Stimulated activated memory B cell treated with anti-CD40 and anti-IgM and Interleukin-4, amounts not matched to agents 10 μg/mL and 1 μg/mL and 100 μg/mL, for 72 hours (primary cell): ENCODE measurements around the gene CASZ1.
A peak's percentile ranks its signal among the peaks of the same experiment; 100 is the strongest.

Source experiments
- ATAC-seq: fragments of 150-1000 bp; cut with Tn5 transposase; 2 replicates; pipeline ENCODE4 v1.10.0; 2021
- H3K27ac Mint-ChIP-seq: one replicate; pipeline ENCODE4 v1.8.0; 2022; ENCODE audit warnings: mild to moderate bottlenecking, mixed read lengths
- H3K27me3 Mint-ChIP-seq: one replicate; pipeline ENCODE4 v1.8.0; 2022; ENCODE audit warnings: mixed read lengths
- H3K36me3 Mint-ChIP-seq: one replicate; pipeline ENCODE4 v1.8.0; 2022; ENCODE audit warnings: mixed read lengths
- H3K4me1 Mint-ChIP-seq: one replicate; pipeline ENCODE4 v1.8.0; 2022; ENCODE audit warnings: mixed read lengths
- H3K4me3 Mint-ChIP-seq: one replicate; pipeline ENCODE4 v1.8.0; 2022; ENCODE audit warnings: mild to moderate bottlenecking, moderate library complexity, mixed read lengths
- H3K9me3 Mint-ChIP-seq: one replicate; pipeline ENCODE4 v1.8.0; 2022; ENCODE audit warnings: mixed read lengths

CASZ1 gene

GRCh38 chr1:10682108-10682445 is 114.4 kb downstream of the CASZ1 start:
- ATAC-seq, result no peak
- no peak overlapping the region for H3K27ac Mint-ChIP-seq
- H3K36me3 Mint-ChIP-seq, result peaks cover 14% of the 10 kb centered on the region
- no peaks in the 10 kb centered on the region for H3K27me3 Mint-ChIP-seq
- H3K4me3 Mint-ChIP-seq, result no peak overlapping the region
- peaks cover 55% of the 10 kb centered on the region for H3K4me1 Mint-ChIP-seq
- no peaks in the 10 kb centered on the region for H3K9me3 Mint-ChIP-seq

- H3K4me1 Mint-ChIP-seq, result peaks cover 58% of the 10 kb centered on the region
- no peak overlapping the region for H3K4me3 Mint-ChIP-seq
- no peaks in the 10 kb centered on the region for H3K27me3 Mint-ChIP-seq
- no peak for ATAC-seq
- no peaks in the 10 kb centered on the region for H3K9me3 Mint-ChIP-seq
- peaks cover 14% of the 10 kb centered on the region for H3K36me3 Mint-ChIP-seq
- no peak overlapping the region for H3K27ac Mint-ChIP-seq
Observed at GRCh38 chr1:10681296-10682107, 114.9 kb downstream of the CASZ1 start.

- Mint-ChIP-seq H3K4me3 (no peak overlapping the region), H3K27ac (no peak overlapping the region), H3K4me1 (peaks cover 64% of the 10 kb centered on the region), H3K36me3 (peaks cover 10% of the 10 kb centered on the region), H3K9me3 (no peaks in the 10 kb centered on the region), H3K27me3 (no peaks in the 10 kb centered on the region)
- ATAC-seq, result no peak
Observed at GRCh38 chr1:10680487-10680886, 116.0 kb downstream of the CASZ1 start.

- Mint-ChIP-seq H3K27me3 (no peaks in the 10 kb centered on the region), H3K27ac (no peak overlapping the region), H3K9me3 (no peaks in the 10 kb centered on the region), H3K4me1 (peaks cover 64% of the 10 kb centered on the region), H3K36me3 (peaks cover 10% of the 10 kb centered on the region), H3K4me3 (no peak overlapping the region)
- ATAC-seq, result no peak
Observed at GRCh38 chr1:10679496-10680220, 116.8 kb downstream of the CASZ1 start.

GRCh38 chr1:10678852-10679251 is 117.6 kb downstream of the CASZ1 start:
- no peak for ATAC-seq
- Mint-ChIP-seq H3K4me1 (peaks cover 63% of the 10 kb centered on the region), H3K27ac (no peak overlapping the region), H3K4me3 (no peak overlapping the region), H3K36me3 (peaks cover 7% of the 10 kb centered on the region), H3K9me3 (no peaks in the 10 kb centered on the region), H3K27me3 (no peaks in the 10 kb centered on the region)

- peaks cover 58% of the 10 kb centered on the region for H3K4me1 Mint-ChIP-seq
- peaks cover 2% of the 10 kb centered on the region for H3K36me3 Mint-ChIP-seq
- no peaks in the 10 kb centered on the region for H3K9me3 Mint-ChIP-seq
- H3K27ac Mint-ChIP-seq, result no peak overlapping the region
- no peak overlapping the region for H3K4me3 Mint-ChIP-seq
- no peaks in the 10 kb centered on the region for H3K27me3 Mint-ChIP-seq
- no peak for ATAC-seq
Observed at GRCh38 chr1:10678402-10678801, 118.0 kb downstream of the CASZ1 start.

GRCh38 chr1:10677491-10678391 is 118.7 kb downstream of the CASZ1 start:
- no peak overlapping the region for H3K4me3 Mint-ChIP-seq
- no peaks in the 10 kb centered on the region for H3K9me3 Mint-ChIP-seq
- H3K4me1 Mint-ChIP-seq, result peaks cover 54% of the 10 kb centered on the region
- no peaks in the 10 kb centered on the region for H3K36me3 Mint-ChIP-seq
- H3K27me3 Mint-ChIP-seq, result no peaks in the 10 kb centered on the region
- H3K27ac Mint-ChIP-seq, result no peak overlapping the region
- ATAC-seq, result no peak

GRCh38 chr1:10676963-10677362 is 119.5 kb downstream of the CASZ1 start:
- H3K27me3 Mint-ChIP-seq, result no peaks in the 10 kb centered on the region
- peak overlapping the region; percentile 59 for H3K27ac Mint-ChIP-seq
- ATAC-seq, result no peak
- H3K9me3 Mint-ChIP-seq, result no peaks in the 10 kb centered on the region
- no peak overlapping the region for H3K4me3 Mint-ChIP-seq
- H3K4me1 Mint-ChIP-seq, result peaks cover 50% of the 10 kb centered on the region
- H3K36me3 Mint-ChIP-seq, result no peaks in the 10 kb centered on the region

GRCh38 chr1:10675813-10676212 is 120.6 kb downstream of the CASZ1 start:
- ATAC-seq, result no peak
- no peak overlapping the region for H3K4me3 Mint-ChIP-seq
- H3K4me1 Mint-ChIP-seq, result peaks cover 45% of the 10 kb centered on the region
- H3K27ac Mint-ChIP-seq, result no peak overlapping the region
- H3K9me3 Mint-ChIP-seq, result no peaks in the 10 kb centered on the region
- H3K27me3 Mint-ChIP-seq, result no peaks in the 10 kb centered on the region
- H3K36me3 Mint-ChIP-seq, result no peaks in the 10 kb centered on the region

GRCh38 chr1:10674700-10675609 is 121.5 kb downstream of the CASZ1 start:
- no peak overlapping the region for H3K4me3 Mint-ChIP-seq
- H3K36me3 Mint-ChIP-seq, result no peaks in the 10 kb centered on the region
- no peak overlapping the region for H3K27ac Mint-ChIP-seq
- H3K4me1 Mint-ChIP-seq, result peaks cover 41% of the 10 kb centered on the region
- no peaks in the 10 kb centered on the region for H3K9me3 Mint-ChIP-seq
- no peaks in the 10 kb centered on the region for H3K27me3 Mint-ChIP-seq
- no peak for ATAC-seq

- H3K4me1 Mint-ChIP-seq, result peaks cover 35% of the 10 kb centered on the region
- H3K27me3 Mint-ChIP-seq, result no peaks in the 10 kb centered on the region
- no peak overlapping the region for H3K27ac Mint-ChIP-seq
- no peaks in the 10 kb centered on the region for H3K9me3 Mint-ChIP-seq
- no peak for ATAC-seq
- no peak overlapping the region for H3K4me3 Mint-ChIP-seq
- H3K36me3 Mint-ChIP-seq, result no peaks in the 10 kb centered on the region
Observed at GRCh38 chr1:10674222-10674621, 122.2 kb downstream of the CASZ1 start.

GRCh38 chr1:10673109-10673711 is 123.2 kb downstream of the CASZ1 start:
- Mint-ChIP-seq H3K4me1 (peaks cover 34% of the 10 kb centered on the region), H3K4me3 (no peak overlapping the region), H3K27me3 (no peaks in the 10 kb centered on the region), H3K9me3 (no peaks in the 10 kb centered on the region), H3K27ac (no peak overlapping the region), H3K36me3 (no peaks in the 10 kb centered on the region)
- no peak for ATAC-seq

GRCh38 chr1:10672343-10673050 is 123.9 kb downstream of the CASZ1 start:
- H3K27me3 Mint-ChIP-seq, result no peaks in the 10 kb centered on the region
- ATAC-seq, result no peak
- H3K27ac Mint-ChIP-seq, result no peak overlapping the region
- peaks cover 30% of the 10 kb centered on the region for H3K4me1 Mint-ChIP-seq
- no peaks in the 10 kb centered on the region for H3K36me3 Mint-ChIP-seq
- H3K4me3 Mint-ChIP-seq, result no peak overlapping the region
- no peaks in the 10 kb centered on the region for H3K9me3 Mint-ChIP-seq
